MM.1S (cell line): Measurements from ENCODE around the gene DDR1.
A peak's percentile ranks its signal among the peaks of the same experiment; 100 is the strongest.

Experiments used
- DNase-seq: peaks from one replicate; pipeline ENCODE4 v3.0.0-alpha.2; 2015
- H2AFZ ChIP-seq: fragments of 300-600 bp; sonication (generic); 2 replicates; pipeline ENCODE4 v1.6.0; 2016; ENCODE audit warnings: antibody characterized with exemption, low read length
- H3F3A ChIP-seq: fragments of 300-600 bp; sonication (generic); 2 replicates; pipeline ENCODE4 v1.6.1; 2016; ENCODE audit warnings: mild to moderate bottlenecking, antibody characterized with exemption, low read length, moderate library complexity, mixed read lengths; ENCODE audit not compliant: insufficient read depth
- H3K27ac ChIP-seq: fragments of 300-600 bp; sonication (generic); 2 replicates; pipeline ENCODE4 v1.5.1; 2016; ENCODE audit warnings: mild to moderate bottlenecking, low read length
- H3K27me3 ChIP-seq: fragments of 300-600 bp; sonication (generic); replicated peaks from 2 replicates; pipeline ENCODE4 v1.6.0; 2016; ENCODE audit warnings: low read length; ENCODE audit not compliant: insufficient read depth
- H3K36me3 ChIP-seq: fragments of 300-600 bp; sonication (generic); replicated peaks from 2 replicates; pipeline ENCODE4 v1.6.1; 2016; ENCODE audit warnings: mild to moderate bottlenecking, low read length, mixed read lengths; ENCODE audit not compliant: insufficient read depth
- H3K4me1 ChIP-seq: fragments of 300-600 bp; sonication (generic); 2 replicates; pipeline ENCODE4 v1.6.1; 2016; ENCODE audit warnings: low read length, mixed read lengths
- H3K4me2 ChIP-seq: fragments of 300-600 bp; sonication (generic); 2 replicates; pipeline ENCODE4 v1.6.0; 2016; ENCODE audit warnings: low read depth, low read length
- H3K4me3 ChIP-seq: fragments of 300-600 bp; sonication (generic); 2 replicates; pipeline ENCODE4 v1.5.1; 2016; ENCODE audit warnings: low read length, mixed read lengths
- H3K79me2 ChIP-seq: fragments of 300-600 bp; sonication (generic); 2 replicates; pipeline ENCODE4 v1.6.1; 2016; ENCODE audit warnings: mixed run types, low read length, mixed read lengths
- H3K9ac ChIP-seq: fragments of 300-600 bp; sonication (generic); 2 replicates; pipeline ENCODE4 v1.6.1; 2016; ENCODE audit warnings: low read length, mixed read lengths
- H3K9me2 ChIP-seq: fragments of 300-600 bp; sonication (generic); replicated peaks from 2 replicates; pipeline ENCODE4 v1.6.1; 2016; ENCODE audit warnings: mild to moderate bottlenecking, low read length, mixed read lengths; ENCODE audit not compliant: insufficient read depth
- H3K9me3 ChIP-seq: fragments of 300-600 bp; sonication (generic); replicated peaks from 2 replicates; pipeline ENCODE4 v1.6.1; 2016; ENCODE audit warnings: mild to moderate bottlenecking, low read length, mixed read lengths; ENCODE audit not compliant: insufficient read depth
- H4K20me1 ChIP-seq: fragments of 300-600 bp; sonication (generic); 2 replicates; pipeline ENCODE4 v1.6.1; 2016; ENCODE audit warnings: mild to moderate bottlenecking, low read length, moderate library complexity, mixed read lengths; ENCODE audit not compliant: insufficient read depth
- EZH2 ChIP-seq: fragments of 300-600 bp; sonication (generic); optimal IDR thresholded peaks from 2 replicates; pipeline ENCODE3; 2017; ENCODE audit warnings: low read depth, mild to moderate bottlenecking, antibody characterized with exemption, low read length, mixed read lengths
- EZH2phosphoT487 ChIP-seq: fragments of 300-600 bp; sonication (generic); IDR thresholded peaks from 2 replicates; pipeline ENCODE4 v1.6.1; 2018; ENCODE audit warnings: antibody characterized with exemption, low read length
- TF ChIP-seq, protein P1 (sequence below): fragments of 300-600 bp; sonication (generic); IDR thresholded peaks from 2 replicates; pipeline ENCODE4 v1.5.1; 2016; ENCODE audit warnings: antibody characterized with exemption, low read length, mixed read lengths

Gene DDR1

DNA sequence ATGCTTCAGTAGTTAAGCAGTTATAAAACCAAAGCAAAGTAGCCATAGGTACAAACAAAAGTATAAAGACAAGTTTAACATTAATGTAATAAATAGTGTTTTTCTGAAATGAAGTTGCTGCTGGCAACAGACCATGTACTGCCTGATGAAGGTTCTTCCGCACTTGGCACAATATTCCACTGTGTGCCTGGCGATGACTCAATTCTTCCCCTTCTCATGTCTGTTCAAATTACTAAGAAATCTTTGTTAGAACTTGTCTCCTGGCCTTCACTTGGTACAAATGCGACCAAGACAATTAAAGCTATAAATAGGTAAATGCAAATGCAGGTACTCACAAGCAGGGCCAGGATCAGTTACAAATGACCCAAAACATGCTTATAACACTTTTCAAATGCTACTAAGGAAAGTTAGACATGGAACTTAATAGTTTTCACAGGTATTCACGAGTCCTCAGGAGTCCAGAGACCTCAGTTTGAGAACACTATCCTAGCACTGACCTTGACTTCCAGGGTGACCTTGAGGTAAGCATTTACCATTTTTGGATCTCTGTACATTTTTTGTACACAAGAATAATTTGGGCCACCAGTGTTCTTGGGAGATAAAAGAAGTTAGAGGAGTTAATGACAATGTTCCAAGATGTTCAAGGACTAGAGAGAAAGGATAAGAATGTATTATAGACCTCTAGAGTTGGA is 8.1 kb upstream of the DDR1 start:
- no peaks in the 10 kb centered on the region for H3K79me2 ChIP-seq
- no peak for DNase-seq
- H3F3A ChIP-seq, result no peaks in the 10 kb centered on the region
- no peaks in the 10 kb centered on the region for H3K9me3 ChIP-seq
- H3K4me3 ChIP-seq, result no peak overlapping the region
- H3K4me1 ChIP-seq, result no peaks in the 10 kb centered on the region; the same call in 1 of the 2 replicates
- TF ChIP-seq EZH2, result no peak
- TF ChIP-seq, protein P1, sequence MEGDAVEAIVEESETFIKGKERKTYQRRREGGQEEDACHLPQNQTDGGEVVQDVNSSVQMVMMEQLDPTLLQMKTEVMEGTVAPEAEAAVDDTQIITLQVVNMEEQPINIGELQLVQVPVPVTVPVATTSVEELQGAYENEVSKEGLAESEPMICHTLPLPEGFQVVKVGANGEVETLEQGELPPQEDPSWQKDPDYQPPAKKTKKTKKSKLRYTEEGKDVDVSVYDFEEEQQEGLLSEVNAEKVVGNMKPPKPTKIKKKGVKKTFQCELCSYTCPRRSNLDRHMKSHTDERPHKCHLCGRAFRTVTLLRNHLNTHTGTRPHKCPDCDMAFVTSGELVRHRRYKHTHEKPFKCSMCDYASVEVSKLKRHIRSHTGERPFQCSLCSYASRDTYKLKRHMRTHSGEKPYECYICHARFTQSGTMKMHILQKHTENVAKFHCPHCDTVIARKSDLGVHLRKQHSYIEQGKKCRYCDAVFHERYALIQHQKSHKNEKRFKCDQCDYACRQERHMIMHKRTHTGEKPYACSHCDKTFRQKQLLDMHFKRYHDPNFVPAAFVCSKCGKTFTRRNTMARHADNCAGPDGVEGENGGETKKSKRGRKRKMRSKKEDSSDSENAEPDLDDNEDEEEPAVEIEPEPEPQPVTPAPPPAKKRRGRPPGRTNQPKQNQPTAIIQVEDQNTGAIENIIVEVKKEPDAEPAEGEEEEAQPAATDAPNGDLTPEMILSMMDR, result no peak
- H3K4me2 ChIP-seq, result no peak overlapping the region
- H3K36me3 ChIP-seq, result no peaks in the 10 kb centered on the region
- no peak overlapping the region for H3K27ac ChIP-seq
- no peaks in the 10 kb centered on the region for H3K9me2 ChIP-seq
- no peak overlapping the region for H2AFZ ChIP-seq
- no peaks in the 10 kb centered on the region for H4K20me1 ChIP-seq
- H3K9ac ChIP-seq, result no peak overlapping the region
- peaks cover 10% of the 10 kb centered on the region for H3K27me3 ChIP-seq

DNA sequence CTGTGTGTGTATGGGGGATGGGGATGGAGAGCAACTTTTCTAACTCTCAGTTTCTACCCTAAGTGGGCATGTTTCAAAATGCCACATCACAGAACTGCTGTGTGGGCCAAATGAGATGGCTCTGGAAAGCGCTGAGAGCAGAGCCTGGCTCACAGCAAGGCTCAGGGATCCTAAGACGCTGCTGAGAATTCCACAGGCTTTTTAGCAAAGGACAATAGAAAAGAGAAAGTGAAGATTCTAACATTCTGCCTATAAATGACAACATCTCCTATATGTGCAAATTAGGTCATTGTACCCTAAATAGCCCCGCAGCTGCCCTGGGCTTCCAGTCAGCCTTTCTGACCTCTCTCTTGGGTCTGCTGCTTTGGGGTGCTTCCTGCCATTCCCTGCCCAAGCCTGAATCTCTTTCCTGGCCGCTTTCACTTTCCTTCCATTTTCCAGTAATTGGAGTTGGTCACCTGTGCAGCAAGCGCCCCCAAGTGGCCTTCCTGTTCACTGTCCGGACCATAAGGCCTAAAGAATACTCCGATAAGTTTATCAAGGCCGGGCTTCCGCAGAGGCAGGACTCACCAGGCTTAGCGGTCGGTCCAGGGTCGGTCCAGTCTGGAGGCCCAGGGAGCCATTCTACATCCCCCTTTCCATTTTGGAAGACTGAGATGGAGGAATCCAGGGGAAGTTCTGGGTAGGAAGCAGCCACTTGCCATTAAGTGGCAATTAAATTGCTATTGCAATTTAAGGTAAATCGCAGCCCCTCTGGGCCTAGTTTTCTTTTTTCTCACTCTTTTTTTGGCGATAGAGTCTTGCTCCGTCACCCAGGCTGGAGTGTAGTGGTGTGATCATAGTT is 6.7 kb upstream of the DDR1 start:
- H4K20me1 ChIP-seq, result no peaks in the 10 kb centered on the region
- peaks cover 23% of the 10 kb centered on the region for H3K27me3 ChIP-seq
- H3K36me3 ChIP-seq, result no peaks in the 10 kb centered on the region
- no peak overlapping the region for H3K9ac ChIP-seq
- peak overlapping the region; percentile 14; the same call in 1 of the 2 replicates for H3K4me3 ChIP-seq
- H3K4me1 ChIP-seq, result no peaks in the 10 kb centered on the region; the same call in 1 of the 2 replicates
- no peak overlapping the region for H2AFZ ChIP-seq
- no peaks in the 10 kb centered on the region for H3K9me2 ChIP-seq
- H3K27ac ChIP-seq, result no peak overlapping the region
- H3F3A ChIP-seq, result no peaks in the 10 kb centered on the region
- DNase-seq, result peak; percentile 64
- H3K79me2 ChIP-seq, result no peaks in the 10 kb centered on the region
- no peaks in the 10 kb centered on the region for H3K9me3 ChIP-seq
- H3K4me2 ChIP-seq, result peak overlapping the region; percentile 53
- TF ChIP-seq, protein P1, result peak; percentile 84
- TF ChIP-seq EZH2, result no peak

DNA sequence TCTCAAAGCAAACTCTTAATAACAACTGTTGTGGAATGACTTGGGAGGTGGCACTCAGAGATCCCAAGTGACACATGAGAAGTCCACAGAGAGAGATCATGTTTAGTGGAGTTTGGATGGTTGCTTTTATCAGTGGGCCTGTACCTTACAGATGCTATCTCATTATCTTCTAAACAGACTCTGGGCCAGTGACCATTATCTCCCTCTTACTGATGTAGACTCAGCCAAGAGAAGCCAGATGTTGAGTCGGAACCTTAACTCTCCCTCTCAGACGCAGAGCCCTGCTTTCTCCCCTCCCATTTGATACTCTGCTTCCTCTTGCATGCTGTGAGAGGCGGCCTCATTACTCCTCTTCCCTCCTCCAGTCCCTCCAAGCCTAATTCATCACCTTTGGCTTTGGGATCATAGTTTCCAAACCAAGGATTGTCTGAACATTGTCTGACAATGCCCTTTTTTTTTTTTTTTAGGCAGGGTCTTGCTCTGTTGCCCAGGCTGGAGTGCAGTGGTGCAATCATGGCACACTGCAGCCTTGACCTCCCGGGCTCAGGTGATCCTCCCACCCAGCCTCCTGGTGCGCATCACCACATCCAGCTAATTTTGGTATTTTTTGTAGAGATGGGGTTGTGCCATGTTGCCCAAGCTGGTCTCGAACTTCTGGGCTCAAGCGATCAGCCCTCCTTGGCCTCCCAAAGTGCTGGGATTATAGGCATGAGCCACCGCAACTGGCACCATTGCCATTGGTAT is 4.5 kb upstream of the DDR1 start:
- Histone ChIP-seq H3K27me3 (peaks cover 34% of the 10 kb centered on the region), H3K79me2 (no peaks in the 10 kb centered on the region), H3K9me2 (no peaks in the 10 kb centered on the region), H3K4me2 (no peak overlapping the region), H3K36me3 (no peaks in the 10 kb centered on the region), H3K27ac (no peak overlapping the region), H3K9me3 (no peaks in the 10 kb centered on the region), H3F3A (no peaks in the 10 kb centered on the region), H3K4me1 (no peaks in the 10 kb centered on the region; the same call in 1 of the 2 replicates), H4K20me1 (no peaks in the 10 kb centered on the region), H2AFZ (no peak overlapping the region), H3K4me3 (no peak overlapping the region), H3K9ac (no peak overlapping the region)
- TF ChIP-seq, protein P1, result no peak
- no peak for TF ChIP-seq EZH2
- TF ChIP-seq EZH2phosphoT487, result no peak
- DNase-seq, result no peak
